ENCODE results near the gene SAE1.

SAE1 gene

GRCh38 chr19:47105874-47106273, 24.8 kb upstream of the SAE1 start:
- no peak overlapping the region for H3K4me3 ChIP-seq (ENCODE audit: control insufficient read depth, low read depth, low read length)
- no peak for DNase-seq (ENCODE audit: low read depth)
- no peak for TF ChIP-seq CTCF (IDR thresholded peaks at IDR 0.05; ENCODE audit: control insufficient read depth, insufficient read depth, low read depth, low read length, missing control alignments)

- no peak overlapping the region for H3K4me3 ChIP-seq (ENCODE audit: control insufficient read depth, low read depth, low read length)
- TF ChIP-seq CTCF (IDR thresholded peaks at IDR 0.05; ENCODE audit: control insufficient read depth, insufficient read depth, low read depth, low read length, missing control alignments), result no peak
- no peak for DNase-seq (ENCODE audit: low read depth)
These were observed 23.8 kb upstream of the SAE1 start for GRCh38 chr19:47106821-47107201.

GRCh38 chr19:47107202-47107952, 23.3 kb upstream of the SAE1 start:
- DNase-seq (ENCODE audit: low read depth), result no peak
- TF ChIP-seq CTCF (IDR thresholded peaks at IDR 0.05; ENCODE audit: control insufficient read depth, insufficient read depth, low read depth, low read length, missing control alignments), result no peak
- H3K4me3 ChIP-seq (ENCODE audit: control insufficient read depth, low read depth, low read length), result no peak overlapping the region

- no peak overlapping the region for H3K4me3 ChIP-seq (ENCODE audit: control insufficient read depth, low read depth, low read length)
- no peak for DNase-seq (ENCODE audit: low read depth)
- TF ChIP-seq CTCF (IDR thresholded peaks at IDR 0.05; ENCODE audit: control insufficient read depth, insufficient read depth, low read depth, low read length, missing control alignments), result no peak
These were observed 22.5 kb upstream of the SAE1 start for GRCh38 chr19:47107953-47108746.

- H3K4me3 ChIP-seq (ENCODE audit: control insufficient read depth, low read depth, low read length), result no peak overlapping the region
- TF ChIP-seq CTCF (IDR thresholded peaks at IDR 0.05; ENCODE audit: control insufficient read depth, insufficient read depth, low read depth, low read length, missing control alignments), result no peak
- DNase-seq (ENCODE audit: low read depth), result no peak
These were observed 21.5 kb upstream of the SAE1 start for GRCh38 chr19:47109177-47109540.

- no peak for TF ChIP-seq CTCF (IDR thresholded peaks at IDR 0.05; ENCODE audit: control insufficient read depth, insufficient read depth, low read depth, low read length, missing control alignments)
- H3K4me3 ChIP-seq (ENCODE audit: control insufficient read depth, low read depth, low read length), result peak overlapping the region; percentile 86
- no peak for DNase-seq (ENCODE audit: low read depth)
These were observed 20.9 kb upstream of the SAE1 start for GRCh38 chr19:47109541-47110375.

All from AG09309 (cell line).